Measurements from ENCODE around the gene C1QTNF1.
A peak's percentile ranks its signal among the peaks of the same experiment; 100 is the strongest.

Gene C1QTNF1

DNA sequence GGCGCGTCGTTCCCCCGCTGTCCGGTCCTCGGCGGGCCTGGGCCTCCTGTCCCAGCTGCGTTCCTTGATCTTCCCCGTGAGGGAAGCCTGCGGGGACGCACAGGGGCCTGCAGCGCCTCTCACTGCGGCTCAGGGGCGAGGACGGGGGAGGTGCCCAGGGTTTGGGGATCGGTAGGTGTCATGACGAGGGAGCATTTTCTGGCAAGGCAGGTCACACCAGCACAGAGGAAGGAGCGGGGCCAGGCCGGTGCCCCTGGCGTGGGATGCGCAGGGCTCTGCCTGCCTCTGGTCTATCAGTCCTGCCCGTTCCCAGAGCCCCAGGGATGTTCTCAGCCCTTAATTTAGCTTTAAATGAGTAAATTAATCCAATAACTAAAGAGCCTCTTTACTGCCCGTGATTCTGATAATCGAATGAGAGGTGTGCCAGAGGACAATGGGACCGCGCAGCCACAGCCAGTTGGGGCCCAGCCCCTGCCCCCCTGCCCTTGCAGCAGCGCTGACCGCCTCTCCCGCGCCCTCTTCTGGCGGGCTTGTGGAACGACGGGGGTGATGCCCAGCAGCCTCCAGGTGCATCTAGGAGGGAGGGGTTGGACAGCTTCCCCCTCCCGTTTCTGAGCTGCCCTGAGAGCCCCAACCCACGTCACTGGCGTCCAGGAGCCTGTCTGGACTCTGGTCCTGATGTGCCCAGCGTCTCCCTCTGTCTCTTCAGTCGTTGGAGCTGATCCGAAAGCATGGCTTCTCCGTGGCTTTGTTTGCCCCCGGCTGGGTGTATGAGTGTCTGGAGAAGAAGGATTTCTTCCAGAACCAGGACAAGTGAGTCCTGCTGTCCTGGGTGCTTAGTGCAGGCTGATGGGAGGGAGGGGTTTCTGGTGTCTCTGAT is 58.6 kb downstream of the C1QTNF1 start:
- DNase-seq, result peak in 1 of 4 experiments; percentile 18

DNA sequence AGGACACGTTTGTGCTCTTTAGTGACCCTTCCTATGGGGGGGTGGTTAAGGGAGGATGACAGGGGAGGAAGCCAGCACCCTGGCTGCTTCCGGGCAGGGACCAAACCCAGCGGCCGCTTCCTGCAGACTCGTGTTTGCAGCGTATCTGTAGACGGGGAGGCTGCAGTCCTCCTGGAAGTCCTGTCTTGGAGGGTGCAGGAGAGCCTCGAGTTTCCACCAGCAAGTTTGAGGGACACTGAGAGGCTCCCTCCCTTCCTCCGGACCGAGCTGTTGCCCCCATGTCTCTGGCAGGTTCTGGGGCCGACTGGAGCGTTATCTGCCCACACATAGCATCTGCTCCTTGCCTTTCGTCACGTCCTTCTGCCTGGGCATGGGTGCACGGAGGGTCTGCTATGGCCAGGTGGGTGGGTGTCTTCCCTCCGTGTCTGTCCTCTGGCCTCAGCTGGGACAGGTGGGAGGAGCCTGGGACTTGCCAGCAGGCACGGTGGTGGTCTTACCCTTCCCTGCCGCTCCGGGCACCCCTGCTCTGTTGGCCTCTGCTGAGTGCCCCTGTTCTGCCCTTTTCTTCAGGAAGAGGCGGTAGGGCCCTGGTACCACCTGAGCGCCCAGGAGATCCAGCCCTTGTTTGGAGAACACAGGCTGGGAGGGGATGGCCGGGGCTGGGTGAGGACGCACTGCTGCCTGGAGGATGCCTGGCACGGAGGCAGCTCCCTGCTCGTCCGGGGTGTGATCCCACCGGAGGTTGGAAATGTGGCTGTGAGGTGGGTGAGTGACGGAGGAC is 59.4 kb downstream of the C1QTNF1 start:
- DNase-seq, result no peak

DNA sequence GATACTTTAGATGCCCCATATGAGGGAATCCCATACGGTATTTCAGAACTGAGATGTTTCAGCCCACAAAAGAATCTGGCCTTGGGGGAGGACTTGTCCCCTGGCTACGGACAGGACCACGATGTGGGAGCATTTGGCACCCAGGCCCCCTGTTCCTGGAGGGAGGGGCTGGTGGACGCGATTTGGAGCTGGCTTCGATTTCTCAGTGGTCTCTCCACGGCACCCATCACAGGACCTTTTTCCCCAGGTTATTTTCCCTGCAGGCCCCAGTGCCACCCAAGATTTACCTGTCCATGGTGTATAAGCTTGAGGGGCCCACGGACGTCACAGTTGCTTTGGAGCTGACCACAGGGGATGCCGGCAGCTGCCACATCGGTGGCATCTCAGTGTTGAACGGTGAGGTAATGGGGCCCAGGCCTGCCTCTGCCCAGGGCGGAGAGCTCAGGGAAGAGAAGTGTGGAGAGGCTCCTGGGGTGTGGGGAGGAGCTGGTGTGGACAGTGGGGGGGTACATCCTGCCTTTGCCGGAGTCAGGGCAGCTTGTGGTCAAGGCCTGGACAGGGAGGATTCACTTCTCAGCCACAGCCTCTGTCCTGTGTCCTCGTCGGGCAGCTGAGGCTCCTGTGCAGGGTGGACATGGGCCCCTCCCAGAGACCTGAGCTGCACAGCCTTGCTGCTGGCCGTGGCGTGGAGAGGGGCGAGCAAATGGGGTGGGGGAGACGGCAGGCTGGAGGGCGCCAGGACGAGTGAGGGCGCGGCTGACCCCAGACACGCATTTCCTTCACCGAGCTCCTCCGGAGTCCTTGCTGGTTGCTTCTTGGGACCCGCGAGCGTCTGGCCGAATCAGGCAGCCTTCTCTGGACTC is 60.6 kb downstream of the C1QTNF1 start:
- no peak for DNase-seq

DNA sequence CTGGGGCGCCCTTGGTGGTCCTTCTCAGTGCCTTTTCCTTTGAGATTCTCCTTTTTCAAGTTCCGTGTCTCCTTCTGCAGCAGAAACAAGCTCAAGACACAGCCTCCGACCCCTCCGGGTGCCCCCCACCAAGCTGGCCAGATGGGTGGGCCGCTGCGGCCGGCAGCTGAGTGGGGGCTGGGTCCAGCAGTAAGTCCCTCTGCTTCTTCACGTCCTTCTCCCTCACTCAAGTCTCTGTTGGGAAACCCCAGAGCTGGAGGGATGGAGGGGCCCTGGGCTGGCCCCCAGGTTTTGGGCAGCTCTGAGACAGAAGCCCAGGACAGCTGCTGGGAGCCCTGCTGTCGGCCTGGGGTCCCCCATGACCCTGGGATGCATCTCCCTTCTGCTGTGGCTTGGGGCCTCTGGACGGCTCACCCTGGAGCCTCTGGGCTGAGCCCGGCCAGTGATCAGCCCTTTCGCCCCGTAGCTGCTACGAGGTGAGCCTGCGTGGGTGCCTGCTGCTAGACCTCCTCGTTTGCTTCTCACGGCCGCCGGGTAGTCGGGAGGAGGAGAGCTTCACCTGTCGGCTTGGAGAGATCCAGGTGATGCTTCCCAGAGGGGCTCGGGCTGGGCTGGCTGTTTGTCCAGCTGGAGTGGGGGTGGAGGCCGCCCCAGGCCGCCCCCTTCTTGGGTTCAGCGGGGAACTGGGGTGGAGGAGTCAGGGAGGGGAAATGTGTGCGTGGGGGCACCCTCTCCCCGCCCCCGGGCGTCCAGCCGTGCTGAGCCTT is 61.4 kb downstream of the C1QTNF1 start:
- no peak for DNase-seq

DNA sequence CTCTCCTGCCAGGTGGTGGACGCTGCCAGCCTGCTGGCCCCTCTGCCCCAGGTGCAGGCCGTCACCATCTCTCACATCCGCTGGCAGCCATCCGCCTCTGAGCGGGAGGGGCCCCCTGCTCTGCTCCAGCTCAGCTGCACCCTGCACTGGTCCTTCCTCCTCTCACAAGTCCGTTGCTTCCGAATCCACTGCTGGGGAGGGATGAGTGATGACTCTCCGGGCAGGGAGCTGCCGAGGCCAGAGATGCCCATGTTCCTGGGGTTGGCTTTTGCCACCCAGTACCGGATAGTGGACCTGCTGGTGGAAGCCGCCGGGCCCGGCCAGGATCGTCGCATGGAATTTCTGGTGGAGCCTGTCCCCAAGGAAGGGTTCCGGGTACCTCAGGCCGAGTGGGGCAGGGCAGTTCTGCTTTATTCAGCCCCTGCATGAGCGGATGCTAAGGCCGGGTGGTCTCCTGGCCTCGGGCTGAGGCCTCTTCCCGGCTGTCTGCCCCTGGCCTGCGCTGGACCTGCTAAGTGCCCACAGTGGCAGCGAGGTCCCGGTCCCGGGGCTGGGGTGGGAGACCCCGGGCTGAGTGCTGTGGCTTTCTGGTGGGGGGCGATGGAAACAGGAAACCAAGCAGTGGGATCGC is 62.1 kb downstream of the C1QTNF1 start:
- no peak for DNase-seq

DNA sequence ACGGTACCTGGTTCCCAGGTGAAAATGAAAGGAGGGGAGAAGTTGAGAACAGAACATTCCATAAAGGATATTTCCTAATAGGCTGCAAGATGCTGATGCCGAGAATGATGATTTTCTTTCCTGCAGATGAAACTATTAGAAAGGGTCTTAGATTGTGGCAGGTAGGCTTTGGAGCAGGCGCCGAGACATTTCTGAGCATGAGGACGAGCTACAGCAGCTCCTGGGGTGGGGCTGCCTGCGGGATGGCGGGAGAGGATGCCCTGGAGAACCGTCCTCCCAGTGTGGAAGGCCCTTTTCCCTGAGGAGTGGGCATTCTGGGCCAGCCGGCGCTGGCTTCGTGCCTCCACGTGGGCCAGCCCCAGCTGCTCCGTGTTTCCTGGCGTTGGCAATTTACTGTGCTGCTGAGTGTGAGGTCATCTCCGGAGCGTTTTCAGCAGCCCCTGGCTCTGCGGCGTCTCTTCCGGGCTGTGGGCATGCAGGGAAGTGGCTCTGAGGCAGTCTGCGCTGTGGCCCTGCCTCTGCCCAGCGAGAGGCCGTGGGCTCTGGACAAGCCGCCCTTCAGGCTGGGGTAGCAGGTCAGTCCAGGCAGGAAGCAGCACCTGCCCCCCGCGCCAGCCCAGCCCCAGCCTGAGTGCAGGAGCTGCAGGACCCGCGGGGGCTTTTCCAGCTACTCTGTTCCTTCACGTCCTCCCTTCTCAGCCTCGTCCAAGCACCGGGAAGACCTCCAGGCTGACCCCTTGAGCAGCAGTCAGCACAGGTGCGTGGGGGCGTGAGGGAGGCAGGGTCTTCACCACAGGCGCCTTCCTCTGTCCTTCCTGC is 62.8 kb downstream of the C1QTNF1 start:
- DNase-seq, result no peak

DNA sequence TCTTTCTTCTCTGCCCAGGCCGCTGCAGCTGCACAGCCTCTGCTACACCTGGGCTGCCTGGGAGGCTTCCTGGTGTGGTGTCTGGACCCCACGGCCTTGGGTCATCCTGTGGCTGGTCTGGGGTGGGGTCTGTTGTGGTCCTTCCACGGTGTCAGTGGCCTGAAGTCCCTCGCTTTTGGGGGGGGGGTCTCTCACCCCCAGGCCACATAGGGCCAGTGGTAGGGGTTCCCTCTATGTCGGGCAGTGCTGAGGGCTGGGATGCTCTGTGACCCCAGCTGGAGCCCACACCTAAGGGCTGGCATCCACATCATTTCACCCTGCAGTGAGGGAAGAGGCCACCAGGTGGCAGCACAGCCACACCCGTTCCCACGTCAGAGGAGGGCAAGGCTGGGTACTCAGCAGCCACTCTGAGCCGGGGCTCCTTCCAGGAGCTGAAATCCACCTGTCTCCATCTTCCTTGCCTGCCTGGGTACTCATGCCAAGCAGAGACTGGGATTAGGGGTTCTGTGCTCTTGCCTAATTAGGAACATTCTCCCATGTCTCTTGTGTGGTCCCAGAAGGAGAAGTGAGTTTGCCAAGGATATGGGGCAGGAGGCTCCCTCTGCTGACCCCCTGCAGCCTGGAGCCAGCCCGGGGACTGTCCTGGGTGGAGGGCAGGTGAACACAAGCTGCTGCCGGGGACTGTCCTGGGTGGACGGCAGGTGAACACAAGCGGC is 63.6 kb downstream of the C1QTNF1 start:
- DNase-seq, result peak; percentile 50 to 70 (median 65)

DNA sequence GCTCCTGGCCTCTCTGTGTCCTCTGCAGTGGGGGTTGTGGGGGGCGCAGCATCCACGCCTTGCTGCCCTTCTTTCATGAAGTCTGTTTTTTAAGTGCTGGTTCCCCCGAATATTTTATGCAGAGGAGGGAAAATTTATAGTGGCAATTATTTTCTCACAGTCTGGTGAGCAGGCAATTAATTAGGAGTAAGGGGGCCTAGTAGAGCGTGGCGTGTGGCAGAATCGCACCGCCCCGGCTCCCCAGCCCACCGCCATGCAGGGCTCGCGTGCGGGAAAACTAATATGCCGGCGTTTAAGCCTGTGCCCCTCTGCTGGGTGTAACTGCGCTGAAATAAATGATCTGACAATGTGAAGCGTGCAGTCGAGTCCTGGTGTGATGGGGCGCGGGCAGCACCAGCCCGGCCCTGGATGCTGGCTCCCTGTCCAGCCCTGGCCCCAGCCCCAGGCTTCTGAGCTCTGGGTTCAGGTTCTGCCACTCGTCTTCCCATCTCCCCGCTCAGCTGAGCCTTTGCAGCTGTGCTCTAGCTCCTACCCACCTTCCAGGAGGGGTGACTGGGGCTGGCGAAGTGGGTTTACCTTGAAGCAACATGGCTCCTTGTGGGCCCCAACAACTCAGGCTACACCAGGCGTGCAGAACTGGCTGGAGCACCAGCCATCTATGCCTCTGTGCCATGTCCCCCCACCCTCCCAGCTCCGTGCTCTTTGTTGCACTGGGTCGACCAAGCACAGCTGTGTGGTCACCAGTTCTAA is 64.5 kb downstream of the C1QTNF1 start:
- no peak for DNase-seq

DNA sequence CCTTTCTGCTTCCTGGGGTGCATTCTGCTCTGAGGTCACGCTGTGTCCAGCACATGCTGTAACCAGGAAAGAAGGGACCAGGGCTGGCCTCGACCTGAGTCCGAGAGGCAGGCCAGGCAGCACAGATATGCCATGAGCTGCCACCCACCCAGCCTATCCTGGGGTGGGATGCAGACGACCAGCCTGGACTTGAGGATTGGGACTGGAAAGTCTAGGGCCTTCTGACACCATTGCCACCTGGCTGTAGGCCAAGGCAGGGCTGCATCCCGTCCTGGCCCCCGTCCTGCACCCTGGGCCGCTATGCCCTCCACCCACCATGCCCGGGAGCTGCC is 65.0 kb downstream of the C1QTNF1 start:
- no peak for DNase-seq

DNA sequence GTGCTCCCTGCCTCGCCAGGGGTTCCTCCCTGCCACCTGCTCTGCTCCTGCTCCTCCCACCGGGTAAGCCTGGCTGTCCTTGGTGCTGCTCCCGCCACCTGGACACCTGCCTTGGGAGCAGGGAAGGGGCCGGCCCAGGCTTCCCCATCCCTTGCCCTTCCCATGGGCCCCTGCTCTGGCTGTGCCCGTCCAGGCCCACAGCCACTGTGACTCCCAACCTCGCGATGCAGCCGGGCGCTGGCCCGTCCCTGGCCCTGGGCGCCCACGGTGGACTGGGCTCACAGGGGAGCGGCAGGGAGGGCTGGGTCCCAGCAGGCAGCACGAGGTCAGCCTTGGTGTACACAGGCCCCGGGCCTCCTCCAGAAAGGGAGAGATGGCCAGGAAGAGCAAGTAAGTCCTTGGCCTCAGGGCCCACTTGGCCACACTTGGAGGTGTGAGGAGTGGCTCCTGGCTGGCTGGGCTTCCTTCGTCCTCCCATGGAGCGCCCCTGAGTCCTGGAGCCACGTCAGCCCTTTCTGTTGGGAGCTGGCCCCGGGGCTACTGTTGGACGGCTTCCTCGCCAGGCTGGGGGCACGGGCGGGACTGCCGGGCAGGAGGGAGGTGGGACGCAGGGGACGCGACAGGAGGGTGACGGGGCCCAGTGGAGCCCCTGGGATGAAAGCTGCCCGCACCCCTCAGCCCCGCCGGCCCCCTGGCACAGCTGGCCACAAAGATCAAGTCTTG is 65.9 kb downstream of the C1QTNF1 start:
- DNase-seq, result no peak

DNA sequence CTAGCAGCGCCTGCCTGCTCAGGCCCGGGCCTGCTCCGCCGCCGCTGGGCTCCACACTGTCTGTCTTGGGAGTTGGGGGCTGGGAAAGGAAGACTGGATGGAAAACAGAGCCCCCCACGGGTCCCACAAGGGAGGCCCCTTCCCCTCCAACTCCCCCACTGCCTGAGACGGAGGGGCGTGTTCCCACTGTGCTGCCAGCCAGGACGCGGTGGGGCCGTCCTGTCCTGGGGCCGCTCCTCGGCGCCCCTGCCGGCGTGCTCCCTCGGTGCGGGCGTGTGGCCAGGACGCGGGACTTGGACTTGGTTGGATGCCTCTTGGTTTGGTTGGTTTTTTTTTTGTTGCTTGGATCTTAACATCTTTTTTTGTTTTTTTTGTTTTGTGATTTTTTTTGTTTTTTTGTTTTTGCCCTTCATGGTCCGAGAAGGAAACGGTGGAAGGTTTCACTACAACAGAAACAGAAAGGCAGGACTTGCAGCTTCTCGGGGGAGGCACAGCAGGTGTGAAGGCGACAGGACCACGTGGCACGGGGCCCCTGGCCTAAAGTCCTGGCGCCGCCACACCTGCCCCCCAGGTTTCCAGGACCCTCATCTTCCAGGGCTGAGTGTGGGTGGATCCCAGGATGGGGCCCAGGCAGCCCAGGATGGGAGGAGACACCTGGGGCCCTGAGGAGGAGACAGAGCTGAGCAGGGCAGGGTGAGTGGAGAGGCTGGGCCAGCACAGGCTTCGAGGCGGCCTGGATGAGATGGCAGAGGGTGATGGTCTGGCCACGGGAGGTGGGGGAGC is 66.7 kb downstream of the C1QTNF1 start:
- DNase-seq, result no peak

DNA sequence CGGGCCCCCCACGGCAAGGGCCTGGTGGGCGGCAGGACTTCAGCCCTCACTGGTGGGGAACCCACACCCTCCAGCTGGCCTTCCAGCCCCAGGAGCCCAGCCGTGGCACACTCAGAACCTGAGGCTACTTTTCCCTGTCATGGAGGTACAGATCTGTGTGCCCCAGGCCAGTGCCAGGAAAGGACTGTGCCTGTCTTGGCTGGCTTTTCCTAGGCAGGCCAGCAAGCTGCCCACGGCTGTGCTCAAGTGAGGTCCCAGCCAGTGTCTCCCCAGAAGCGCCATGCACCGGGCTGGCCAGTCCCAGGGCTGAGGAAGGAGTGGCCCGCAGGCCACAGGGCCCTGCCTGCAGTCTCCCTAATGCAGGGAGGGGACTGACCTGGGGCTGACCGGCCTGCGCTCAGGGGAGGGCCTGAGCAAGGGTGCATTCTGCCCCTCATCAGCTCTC is 67.3 kb downstream of the C1QTNF1 start:
- no peak for DNase-seq

DNA sequence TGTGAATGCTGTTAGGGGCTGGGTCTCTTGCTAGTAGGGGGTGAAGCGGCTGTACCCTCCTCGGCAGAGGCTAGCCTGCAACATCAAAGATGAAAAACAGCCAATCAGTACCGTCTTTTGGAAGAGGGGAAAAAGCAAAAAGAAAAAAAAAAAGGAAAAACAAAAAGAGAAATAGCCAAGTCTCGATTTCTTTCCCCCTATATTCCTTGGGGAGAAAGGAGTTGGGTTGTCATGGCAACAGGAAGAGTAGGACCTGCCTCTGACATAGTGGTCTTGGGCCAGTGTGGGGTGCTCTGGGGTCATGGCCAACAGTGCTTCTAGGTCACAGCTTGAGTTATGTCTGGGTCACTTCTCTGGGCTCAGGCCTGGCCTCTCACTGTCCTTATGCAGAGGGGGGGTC is 68.6 kb downstream of the C1QTNF1 start:
- no peak for DNase-seq

DNA sequence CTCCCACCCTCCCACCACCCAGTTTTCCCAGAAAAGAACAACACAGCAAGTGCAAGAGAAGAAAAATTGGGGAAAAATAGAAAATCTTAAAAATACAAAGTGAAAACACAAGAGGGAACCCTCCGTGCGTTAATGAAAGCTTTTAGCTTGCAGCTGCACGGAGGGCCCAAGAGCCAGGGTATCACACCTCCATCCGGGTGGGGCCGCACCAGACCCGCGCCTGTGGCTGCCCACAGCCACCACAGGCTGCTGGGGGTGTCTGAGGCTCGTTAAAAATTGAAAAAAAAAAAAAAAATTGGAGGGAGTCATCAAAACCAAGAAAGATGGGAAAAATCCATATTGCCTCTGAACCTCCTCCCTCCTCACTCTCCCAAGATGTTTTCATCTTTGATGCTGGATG is 69.3 kb downstream of the C1QTNF1 start:
- no peak for DNase-seq

DNA sequence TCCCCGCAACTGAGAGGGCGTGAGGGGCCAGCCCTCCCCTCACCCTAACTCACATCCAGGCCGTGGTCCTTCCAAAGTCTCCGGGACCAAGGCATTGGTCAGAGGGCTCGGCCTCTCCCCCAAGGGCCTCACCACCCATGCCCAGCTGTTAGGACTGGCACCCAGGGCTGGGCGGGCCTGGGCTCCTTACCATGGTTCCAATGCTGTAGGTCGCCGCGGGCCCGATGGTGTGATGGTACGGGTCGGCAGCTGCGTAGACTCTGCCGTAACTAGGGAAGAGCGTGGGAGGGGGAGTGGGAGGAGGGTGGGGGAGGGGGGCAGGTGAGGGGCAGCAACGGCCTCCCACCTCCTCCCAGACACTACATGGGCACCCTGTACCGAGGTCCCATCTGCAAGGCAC is 70.3 kb downstream of the C1QTNF1 start:
- DNase-seq, result no peak

DNA sequence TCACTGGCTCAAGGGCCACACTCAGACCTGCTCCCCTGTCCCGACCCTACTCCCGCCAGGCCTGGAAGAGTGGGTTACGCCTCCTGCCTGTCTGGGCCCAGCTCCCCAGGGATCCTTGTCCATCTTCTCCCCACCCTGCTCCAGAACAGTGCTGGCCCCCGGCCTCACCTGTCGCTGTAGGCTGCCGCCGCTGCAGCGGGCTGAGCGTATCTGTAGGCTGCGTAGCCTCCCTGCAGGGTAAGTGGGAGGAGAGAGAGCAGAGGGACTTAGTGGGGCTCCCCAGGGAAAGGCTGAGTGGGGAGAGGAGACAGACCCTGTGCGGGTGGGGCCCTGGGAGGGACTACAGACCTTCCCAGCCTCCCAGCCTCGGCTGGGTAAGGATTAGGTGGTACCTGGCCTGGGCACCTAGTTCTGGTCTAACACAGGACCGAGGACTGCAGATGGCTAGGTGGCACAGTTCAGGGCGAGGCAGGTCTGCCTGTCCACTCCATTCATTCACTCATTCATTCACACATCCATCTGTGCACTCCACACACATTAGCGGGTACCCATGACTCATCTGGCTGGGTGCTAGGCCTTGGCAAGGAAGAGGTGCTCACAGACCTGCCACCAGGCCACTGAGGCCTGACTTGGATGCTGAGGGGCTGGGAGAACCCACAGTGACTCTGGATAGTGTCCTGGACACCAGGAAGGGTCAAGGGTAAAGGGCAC is 71.5 kb downstream of the C1QTNF1 start:
- DNase-seq, result no peak

DNA sequence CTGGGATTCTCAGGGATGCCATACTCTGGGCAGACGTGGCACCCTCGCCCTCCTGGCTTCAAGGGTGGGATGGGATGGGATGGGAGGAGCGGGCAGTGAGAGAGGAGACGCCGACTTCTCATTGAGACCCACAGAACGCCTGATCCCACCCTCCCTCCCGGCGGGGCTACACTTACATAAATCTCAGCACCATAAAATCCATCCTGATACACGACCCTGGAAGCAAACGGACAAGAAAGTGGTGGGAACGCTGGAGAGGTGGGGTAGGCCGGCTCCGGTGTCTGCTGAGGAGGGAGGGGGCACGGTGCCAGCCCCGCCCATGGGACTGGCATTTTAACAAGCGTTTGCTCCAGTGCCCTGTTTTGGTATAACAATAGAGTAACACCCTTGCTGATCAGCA is 72.5 kb downstream of the C1QTNF1 start:
- no peak for DNase-seq

Data from activated CD4-positive, CD25-positive, alpha-beta regulatory T cell (primary cell).